ENCODE measurements around the gene TEPSIN. TPM values are rescaled to one million over a fixed set of nuclear protein-coding genes. Genes with fewer than 3 reads are reported as not detected.

TEPSIN gene
- total RNA-seq, 1 donor from 2014 or later = 40.0 TPM

- Mint-ChIP-seq H3K36me3 (ENCODE audit: low read depth) (peaks cover 11% of the 10 kb centered on the region), H3K4me3 (no peak overlapping the region), H3K27ac (no peak overlapping the region), H3K4me1 (no peaks in the 10 kb centered on the region), H3K27me3 (no peaks in the 10 kb centered on the region), H3K9me3 (no peaks in the 10 kb centered on the region)
- intact Hi-C loops (cut with micrococcal nuclease) = no loop called here
- DNase-seq = no peak
These were observed 21.3 kb upstream of the TEPSIN start for GRCh38 chr17:81260171-81260570.

DNA sequence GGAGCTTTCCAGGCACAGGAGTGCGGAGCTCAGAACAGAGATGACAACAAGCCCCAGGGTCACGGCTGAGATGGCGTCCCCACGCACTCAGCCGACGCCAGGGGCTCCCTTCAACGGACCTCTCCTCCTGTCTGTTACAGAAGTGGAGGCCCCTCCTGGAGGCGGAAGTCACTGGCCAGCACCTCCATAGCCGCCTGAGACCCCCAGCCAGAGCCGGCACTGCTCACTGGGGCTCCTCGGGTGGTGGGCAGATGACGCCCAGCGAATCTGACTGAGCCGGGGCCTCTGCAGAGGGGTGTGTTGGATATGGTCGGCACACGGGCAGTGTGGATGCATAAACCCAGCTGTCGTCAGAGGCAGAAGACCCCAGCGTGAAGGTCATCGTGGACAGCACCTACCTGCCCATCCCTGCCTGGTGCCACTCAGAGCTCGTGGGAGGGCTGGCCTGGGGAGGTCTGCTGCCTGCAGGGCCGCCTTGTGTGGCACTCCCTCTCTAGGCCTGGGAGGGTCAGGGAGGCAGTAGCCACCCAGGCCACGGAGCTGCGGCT, 20.3 kb upstream of the TEPSIN start:
- no peak overlapping the region for H3K4me3 Mint-ChIP-seq
- H3K4me1 Mint-ChIP-seq = no peaks in the 10 kb centered on the region
- H3K9me3 Mint-ChIP-seq = no peaks in the 10 kb centered on the region
- H3K36me3 Mint-ChIP-seq (ENCODE audit: low read depth) = peaks cover 5% of the 10 kb centered on the region
- no peaks in the 10 kb centered on the region for H3K27me3 Mint-ChIP-seq
- intact Hi-C loops (cut with micrococcal nuclease) = loop anchor here (10.0 kb wide), 1 partner anchor 66 kb away; no protein-coding TSS in a partner anchor
- no peak for DNase-seq
- H3K27ac Mint-ChIP-seq = no peak overlapping the region

DNA sequence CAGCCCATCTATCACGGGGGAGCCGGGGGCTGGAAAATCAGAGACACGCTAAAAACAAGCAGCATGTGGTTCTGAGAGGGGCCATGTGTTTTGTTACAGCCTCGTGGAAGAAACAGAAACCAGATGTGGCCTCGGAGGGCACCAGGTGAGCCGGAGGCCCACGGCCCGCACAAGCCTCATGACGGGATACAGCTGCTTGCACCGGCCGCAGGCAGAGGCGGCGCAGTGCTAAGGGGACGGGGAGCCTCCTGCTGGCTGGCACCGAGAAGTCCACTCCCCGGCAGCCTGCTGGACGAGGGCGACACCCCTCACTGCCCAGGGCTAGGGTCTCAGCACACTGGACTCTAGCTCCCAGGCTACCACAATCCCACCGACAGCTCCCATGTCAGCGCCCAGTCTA, 19.4 kb upstream of the TEPSIN start:
- H3K27ac Mint-ChIP-seq = no peak overlapping the region
- peaks cover 10% of the 10 kb centered on the region for H3K36me3 Mint-ChIP-seq (ENCODE audit: low read depth)
- intact Hi-C loops (cut with micrococcal nuclease) = loop anchor here (10.0 kb wide), 1 partner anchor 67 kb away; no protein-coding TSS in a partner anchor
- peaks cover 7% of the 10 kb centered on the region for H3K4me1 Mint-ChIP-seq
- no peak for DNase-seq
- H3K9me3 Mint-ChIP-seq = no peaks in the 10 kb centered on the region
- no peaks in the 10 kb centered on the region for H3K27me3 Mint-ChIP-seq
- no peak overlapping the region for H3K4me3 Mint-ChIP-seq

GRCh38 chr17:81257533-81257932, 18.7 kb upstream of the TEPSIN start:
- Mint-ChIP-seq H3K9me3 (no peaks in the 10 kb centered on the region), H3K4me3 (no peak overlapping the region), H3K27me3 (no peaks in the 10 kb centered on the region), H3K4me1 (peaks cover 10% of the 10 kb centered on the region), H3K27ac (no peak overlapping the region), H3K36me3 (ENCODE audit: low read depth) (peaks cover 15% of the 10 kb centered on the region)
- no peak for DNase-seq
- intact Hi-C loops (cut with micrococcal nuclease) = loop anchor here (10.0 kb wide), 1 partner anchor 67 kb away; no protein-coding TSS in a partner anchor

GRCh38 chr17:81256616-81257015, 17.8 kb upstream of the TEPSIN start:
- H3K4me1 Mint-ChIP-seq = peaks cover 10% of the 10 kb centered on the region
- intact Hi-C loops (cut with micrococcal nuclease) = loop anchor here (10.0 kb wide), 1 partner anchor 68 kb away; no protein-coding TSS in a partner anchor
- no peaks in the 10 kb centered on the region for H3K9me3 Mint-ChIP-seq
- H3K36me3 Mint-ChIP-seq (ENCODE audit: low read depth) = peaks cover 16% of the 10 kb centered on the region
- no peak for DNase-seq
- no peak overlapping the region for H3K4me3 Mint-ChIP-seq
- H3K27ac Mint-ChIP-seq = no peak overlapping the region
- H3K27me3 Mint-ChIP-seq = no peaks in the 10 kb centered on the region

- Mint-ChIP-seq H3K36me3 (ENCODE audit: low read depth) (peaks cover 15% of the 10 kb centered on the region), H3K27ac (no peak overlapping the region), H3K4me3 (no peak overlapping the region), H3K27me3 (no peaks in the 10 kb centered on the region), H3K4me1 (peaks cover 10% of the 10 kb centered on the region), H3K9me3 (no peaks in the 10 kb centered on the region)
- intact Hi-C loops (cut with micrococcal nuclease) = loop anchor here (5.0 to 10.0 kb wide), 3 partner anchors 70 to 297 kb away; partner anchors contain the start of gene FAAP100
- no peak for DNase-seq
These were observed 16.3 kb upstream of the TEPSIN start for GRCh38 chr17:81254955-81255717.

DNA sequence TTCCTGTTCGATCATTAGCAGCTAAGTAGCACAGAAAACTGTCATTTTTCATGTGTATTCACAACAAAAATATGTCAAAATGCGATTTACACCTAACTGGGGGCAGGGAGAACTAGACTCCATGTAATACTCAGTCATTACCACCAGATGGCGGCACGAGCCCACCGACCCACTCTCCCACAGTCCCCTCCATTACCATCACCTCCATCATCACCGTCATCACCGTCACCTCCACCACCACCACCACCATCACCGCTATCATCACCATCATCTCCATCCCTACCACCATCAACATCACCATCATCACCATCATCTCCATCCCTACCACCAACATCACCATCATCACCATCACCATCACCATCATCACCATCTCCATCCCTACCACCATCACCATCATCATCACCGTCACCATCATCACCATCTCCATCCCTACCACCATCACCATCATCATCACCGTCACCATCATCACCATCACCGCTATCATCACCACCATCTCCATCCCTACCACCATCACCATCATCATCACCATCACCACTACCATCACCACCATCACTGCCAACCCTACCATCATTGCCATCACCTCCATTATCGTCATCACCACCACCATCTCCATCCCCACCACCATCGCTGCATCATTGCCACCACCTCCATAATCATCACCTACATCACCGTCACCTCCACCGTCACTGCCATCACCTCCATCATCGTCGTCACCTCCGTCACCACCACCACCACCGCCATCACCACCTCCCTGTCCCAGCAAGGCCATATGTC, 14.7 kb upstream of the TEPSIN start:
- Mint-ChIP-seq H3K27me3 (no peaks in the 10 kb centered on the region), H3K27ac (peak overlapping the region; percentile 3), H3K4me1 (peaks cover 10% of the 10 kb centered on the region), H3K36me3 (ENCODE audit: low read depth) (peaks cover 16% of the 10 kb centered on the region), H3K9me3 (no peaks in the 10 kb centered on the region), H3K4me3 (no peak overlapping the region)
- intact Hi-C loops (cut with micrococcal nuclease) = loop anchor here (1.0 to 10.0 kb wide), 5 partner anchors 42 to 299 kb away; partner anchors contain the start of genes FAAP100 and SLC38A10
- DNase-seq = peak; percentile 86

- Mint-ChIP-seq H3K4me3 (no peak overlapping the region), H3K27ac (no peak overlapping the region), H3K9me3 (no peaks in the 10 kb centered on the region), H3K4me1 (peaks cover 10% of the 10 kb centered on the region), H3K36me3 (ENCODE audit: low read depth) (peaks cover 17% of the 10 kb centered on the region), H3K27me3 (no peaks in the 10 kb centered on the region)
- intact Hi-C loops (cut with micrococcal nuclease) = loop anchor here (1.0 to 10.0 kb wide), 5 partner anchors 42 to 299 kb away; partner anchors contain the start of genes FAAP100 and SLC38A10
- DNase-seq = no peak
These were observed 14.1 kb upstream of the TEPSIN start for GRCh38 chr17:81252987-81253329.

DNA sequence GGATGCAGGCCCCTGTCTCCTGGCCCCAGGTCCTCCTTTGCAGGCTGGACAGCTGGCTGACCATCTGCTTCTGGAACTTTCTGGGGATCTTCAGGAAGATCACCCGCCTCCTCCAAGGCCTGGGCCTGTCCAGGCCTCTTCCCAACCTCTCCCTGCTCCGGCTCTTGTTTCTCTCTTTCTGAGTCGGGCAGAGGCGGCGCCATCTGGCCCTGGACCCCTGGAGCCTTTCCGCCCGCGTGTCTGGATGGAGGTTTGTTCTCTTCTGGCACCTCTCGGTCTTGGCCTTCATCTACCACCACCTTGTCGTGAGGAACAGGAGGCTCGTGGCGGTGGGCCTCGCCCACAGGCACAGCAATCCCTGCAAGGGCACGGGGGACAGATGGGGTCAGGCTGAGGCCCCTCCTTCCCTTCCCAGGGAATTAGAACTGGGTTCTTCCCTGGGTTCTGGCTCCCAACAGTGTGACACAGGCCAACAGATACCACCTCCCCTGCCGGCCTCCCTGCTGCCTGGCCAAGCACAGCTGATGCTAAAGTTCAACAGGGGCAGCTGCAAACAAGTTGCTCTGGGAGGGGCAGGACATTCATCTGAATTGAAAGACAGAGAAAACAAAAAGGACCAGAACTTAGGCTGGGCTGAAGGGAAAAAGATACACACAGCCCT, 13.6 kb upstream of the TEPSIN start:
- no peaks in the 10 kb centered on the region for H3K9me3 Mint-ChIP-seq
- H3K27me3 Mint-ChIP-seq = no peaks in the 10 kb centered on the region
- intact Hi-C loops (cut with micrococcal nuclease) = loop anchor here (5.0 to 10.0 kb wide), 3 partner anchors 72 to 300 kb away; partner anchors contain the start of gene FAAP100
- no peak overlapping the region for H3K27ac Mint-ChIP-seq
- H3K4me3 Mint-ChIP-seq = no peak overlapping the region
- peaks cover 10% of the 10 kb centered on the region for H3K4me1 Mint-ChIP-seq
- peaks cover 17% of the 10 kb centered on the region for H3K36me3 Mint-ChIP-seq (ENCODE audit: low read depth)
- no peak for DNase-seq

GRCh38 chr17:81251709-81252301, 12.9 kb upstream of the TEPSIN start:
- DNase-seq = no peak
- Mint-ChIP-seq H3K4me1 (peaks cover 10% of the 10 kb centered on the region), H3K4me3 (no peak overlapping the region), H3K27me3 (no peaks in the 10 kb centered on the region), H3K36me3 (ENCODE audit: low read depth) (peaks cover 17% of the 10 kb centered on the region), H3K27ac (no peak overlapping the region), H3K9me3 (no peaks in the 10 kb centered on the region)
- intact Hi-C loops (cut with micrococcal nuclease) = loop anchor here (5.0 to 10.0 kb wide), 3 partner anchors 73 to 300 kb away; partner anchors contain the start of gene FAAP100

GRCh38 chr17:81251094-81251708, 12.3 kb upstream of the TEPSIN start:
- intact Hi-C loops (cut with micrococcal nuclease) = loop anchor here (5.0 to 10.0 kb wide), 3 partner anchors 74 to 301 kb away; partner anchors contain the start of gene FAAP100
- peaks cover 18% of the 10 kb centered on the region for H3K36me3 Mint-ChIP-seq (ENCODE audit: low read depth)

DNA sequence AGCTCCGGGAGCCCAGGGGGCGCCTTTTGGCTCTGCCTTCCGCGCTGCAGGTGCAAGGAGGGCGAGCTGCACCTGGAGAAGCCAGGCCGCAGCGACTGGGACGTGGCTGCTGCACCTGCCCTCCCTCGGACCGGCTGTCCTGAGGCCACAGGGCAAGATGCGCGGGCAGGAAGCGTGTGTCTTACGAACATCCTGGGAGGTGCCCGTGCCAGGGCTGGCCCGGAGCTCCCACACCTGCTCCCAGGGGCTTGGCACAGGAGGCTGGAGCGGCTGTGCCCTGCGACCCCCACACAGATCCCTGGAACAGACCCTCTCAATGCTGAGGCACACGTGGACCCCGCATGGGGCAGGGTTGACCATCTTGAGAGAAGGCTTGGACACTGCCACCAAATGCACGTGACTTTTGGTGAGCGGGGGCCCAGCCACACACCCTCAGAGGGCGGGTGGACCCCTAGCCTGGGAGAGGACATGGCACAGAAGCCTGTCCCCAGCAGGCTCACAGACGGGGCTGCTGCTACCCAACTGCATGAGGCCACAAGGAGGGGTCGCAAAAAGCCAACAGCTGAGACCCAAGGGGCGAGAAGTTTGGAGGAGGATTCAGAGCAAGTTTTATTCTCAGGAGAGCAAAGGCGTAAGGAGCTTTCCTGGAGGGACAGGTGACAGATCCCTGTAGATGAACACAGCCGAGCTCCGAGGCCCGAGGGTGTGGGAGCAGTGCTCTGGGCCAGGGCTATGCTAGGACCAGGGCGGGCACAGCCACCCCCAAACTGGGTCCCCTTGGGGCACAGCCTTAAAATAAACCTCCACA, 11.6 kb upstream of the TEPSIN start:
- no peak for DNase-seq
- Mint-ChIP-seq H3K4me3 (no peak overlapping the region), H3K4me1 (peaks cover 10% of the 10 kb centered on the region), H3K9me3 (no peaks in the 10 kb centered on the region), H3K36me3 (ENCODE audit: low read depth) (peaks cover 18% of the 10 kb centered on the region), H3K27me3 (no peaks in the 10 kb centered on the region), H3K27ac (no peak overlapping the region)
- intact Hi-C loops (cut with micrococcal nuclease) = loop anchor here (5.0 to 10.0 kb wide), 3 partner anchors 74 to 302 kb away; partner anchors contain the start of gene FAAP100

More at GRCh38 chr17:81251094-81251708, 12.3 kb upstream of the TEPSIN start:
- Mint-ChIP-seq H3K27ac (no peak overlapping the region), H3K4me1 (peaks cover 10% of the 10 kb centered on the region), H3K27me3 (no peaks in the 10 kb centered on the region), H3K9me3 (no peaks in the 10 kb centered on the region), H3K4me3 (no peak overlapping the region)
- DNase-seq = no peak

Data from activated CD4-positive, alpha-beta T cell treated with anti-CD3 and anti-CD28 coated beads, Interleukin-2, amount 10 ng/mL, durations not matched to agents 24 days and 14 days (primary cell).